Measurements from ENCODE around the gene SERPINE3.

SERPINE3 gene

DNA sequence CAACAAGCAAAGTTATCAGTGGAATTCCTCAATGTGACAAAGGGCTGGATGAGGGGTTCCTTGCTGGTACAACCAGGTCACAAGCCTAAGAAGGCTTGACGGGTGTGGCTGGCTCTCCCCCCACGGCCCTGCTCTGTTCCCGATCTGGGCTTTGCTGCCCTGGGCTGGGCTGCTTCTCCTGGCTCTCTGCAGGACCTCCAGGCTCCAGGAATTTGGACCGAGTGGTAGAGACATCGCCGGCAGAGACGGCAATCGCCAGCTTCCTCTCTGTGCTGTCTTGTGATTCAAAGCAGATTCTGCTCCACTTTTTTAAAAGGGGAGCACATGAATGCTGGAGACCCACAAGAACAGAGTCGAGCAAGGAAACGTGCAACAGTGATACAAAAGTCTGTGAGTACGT, at the start of gene SERPINE3:
Gene SERPINE3, plus strand, starts transcription at position 338 of the 400 bp plus-strand sequence. CDS start 1,401 bp downstream, outside the sequence.
- no peak for DNase-seq (ENCODE audit: low spot score)

DNA sequence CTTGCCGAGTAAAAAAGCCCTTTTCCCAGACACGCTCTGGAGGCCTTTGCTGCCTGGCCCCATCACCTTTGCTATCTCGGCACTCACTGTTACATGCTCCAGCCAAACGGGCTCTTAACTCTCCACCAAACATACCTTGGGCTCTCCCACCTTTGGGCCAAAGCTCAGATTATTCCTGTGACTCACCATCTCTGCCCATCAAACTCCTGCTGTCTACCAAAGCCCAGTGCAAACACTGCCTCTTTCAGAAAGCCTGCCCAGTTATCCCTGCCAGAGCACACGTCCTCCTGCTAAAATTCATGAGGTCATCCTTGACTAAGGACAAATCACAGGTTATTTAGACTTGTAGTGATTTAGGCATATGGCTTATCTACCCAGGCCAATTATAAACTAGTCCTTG, 48.1 kb upstream of the SERPINE3 start:
- DNase-seq (ENCODE audit: low spot score), result no peak

DNA sequence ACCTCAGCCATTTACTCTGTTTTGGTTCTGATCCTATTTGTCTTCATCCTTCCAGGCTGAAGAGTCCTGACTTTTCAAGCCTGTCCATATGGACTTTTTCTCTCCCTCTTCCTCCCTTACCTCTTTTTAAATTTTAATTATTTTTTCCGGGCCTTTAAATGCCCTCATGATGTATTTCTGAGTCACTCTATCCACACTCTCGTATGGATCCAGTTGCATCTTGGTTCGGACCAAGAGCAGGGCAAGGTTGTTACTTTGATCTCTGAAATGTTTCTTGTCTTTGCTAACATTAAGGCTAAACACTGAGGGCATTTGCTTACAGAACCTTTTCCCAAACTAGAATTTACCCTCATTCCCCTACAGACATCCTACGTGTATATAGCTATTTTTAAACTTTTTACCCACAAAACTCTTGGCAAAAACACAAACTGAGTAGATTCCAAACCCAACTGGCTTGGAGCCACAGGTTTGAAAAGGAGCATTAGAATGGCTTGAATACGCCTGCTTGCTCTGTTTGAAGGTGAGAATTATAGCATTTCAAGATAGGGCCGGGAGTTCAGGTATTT, 47.4 kb upstream of the SERPINE3 start:
- DNase-seq (ENCODE audit: low spot score), result no peak

DNA sequence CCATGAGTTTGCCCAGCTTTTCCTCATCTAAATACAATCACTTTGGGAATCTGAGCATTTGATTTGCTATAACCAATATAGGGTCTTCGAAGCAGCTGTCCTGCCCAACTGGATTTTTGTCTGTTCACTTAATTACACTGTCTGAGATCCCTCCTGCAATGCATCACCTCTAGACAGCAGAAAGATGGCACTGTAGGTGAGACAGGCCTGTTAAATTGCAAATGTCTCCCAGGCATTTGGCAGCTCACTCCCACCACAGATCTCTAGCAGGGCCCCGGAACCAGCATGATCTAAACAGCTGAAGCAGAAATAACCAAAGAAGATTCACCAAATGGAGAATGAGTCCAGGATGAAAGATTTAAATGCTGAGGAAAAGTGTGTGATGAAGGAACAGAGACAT, 41.9 kb upstream of the SERPINE3 start:
- DNase-seq (ENCODE audit: low spot score), result no peak

DNA sequence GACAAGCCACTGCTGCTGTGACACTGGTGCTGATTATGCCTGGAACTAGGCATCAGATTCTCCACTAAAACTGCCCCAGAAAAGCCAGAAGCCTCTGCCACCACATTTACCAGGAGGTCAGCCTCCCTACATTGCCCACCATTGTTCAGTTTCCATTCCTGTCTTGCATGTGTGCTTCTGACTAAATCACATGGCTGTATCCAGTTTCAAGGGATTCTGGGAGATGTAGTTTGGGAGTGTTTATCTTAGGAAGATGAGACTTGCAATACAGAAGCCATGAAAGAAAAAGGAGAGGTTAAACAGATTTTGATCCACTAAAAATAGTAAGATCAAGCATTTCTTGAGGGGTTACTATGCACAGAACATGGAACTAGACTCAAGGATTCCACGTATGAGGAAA, 40.7 kb upstream of the SERPINE3 start:
- DNase-seq (ENCODE audit: low spot score), result no peak

DNA sequence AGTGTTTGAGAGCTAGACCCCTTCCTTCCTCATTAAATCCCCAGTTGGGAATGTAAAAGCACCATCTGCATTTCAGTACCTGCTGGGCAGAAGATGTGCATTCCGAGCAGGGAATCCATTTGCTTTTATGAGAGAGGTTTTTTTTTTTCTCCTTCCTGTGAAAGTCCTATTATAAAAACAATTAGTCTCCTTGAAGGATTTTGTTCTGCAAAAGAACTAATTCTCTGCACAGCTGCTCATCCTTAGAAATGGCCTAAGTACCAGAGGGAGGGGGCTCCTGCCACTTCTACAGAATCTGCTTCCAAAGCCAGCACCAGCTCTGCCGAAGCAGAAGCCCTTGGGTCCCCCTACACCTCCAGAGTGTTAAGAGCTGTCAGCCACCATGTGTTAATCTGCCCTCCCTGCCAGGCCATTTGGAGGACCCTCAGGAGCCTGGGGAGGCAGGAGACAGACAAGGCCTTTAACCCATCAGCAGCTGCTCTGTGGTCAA, 36.4 kb upstream of the SERPINE3 start:
- no peak for DNase-seq (ENCODE audit: low spot score)

DNA sequence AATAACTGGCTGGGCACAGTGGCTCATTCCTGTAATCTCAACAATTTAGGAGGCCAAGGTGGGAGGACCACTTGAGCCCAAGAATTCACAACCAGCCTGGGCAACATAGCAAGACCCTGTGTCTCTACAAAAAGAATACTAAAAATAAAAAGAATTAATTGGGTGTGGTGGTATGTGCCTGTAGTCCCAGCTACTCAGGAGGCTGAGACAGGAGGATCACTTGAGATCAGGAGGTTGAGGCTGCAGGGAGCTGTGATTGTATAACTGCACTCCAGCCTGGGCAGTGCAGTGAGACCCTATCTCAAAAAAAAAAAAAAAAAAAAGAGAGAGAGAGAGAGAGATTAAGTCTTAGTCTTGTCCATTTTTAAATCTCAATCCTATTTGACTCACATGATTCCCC, 35.6 kb upstream of the SERPINE3 start:
- no peak for DNase-seq (ENCODE audit: low spot score)

- no peak for DNase-seq (ENCODE audit: low spot score)
These were observed 34.1 kb upstream of the SERPINE3 start for GRCh38 chr13:51305271-51305967.

- no peak for DNase-seq (ENCODE audit: low spot score)
These were observed 30.7 kb upstream of the SERPINE3 start for GRCh38 chr13:51308781-51309180.

DNA sequence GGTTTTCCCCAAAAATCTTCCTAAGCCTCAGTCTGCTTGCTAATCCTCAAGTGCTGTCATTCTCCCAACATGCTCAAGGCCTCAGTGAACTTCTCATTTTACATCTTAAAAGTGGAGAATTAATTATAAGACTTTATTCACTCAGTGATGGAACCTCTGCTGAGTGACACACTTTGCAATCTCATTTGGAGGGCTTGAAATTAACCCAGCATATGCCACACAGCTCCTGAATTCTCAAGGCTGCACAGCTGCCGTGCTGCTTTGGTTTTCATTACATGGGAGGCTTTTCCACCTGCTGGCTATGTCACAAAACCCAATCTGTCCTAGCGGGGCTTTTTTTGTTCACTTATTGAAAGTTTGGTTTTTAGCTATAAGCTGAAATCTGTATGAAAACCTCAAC, 28.3 kb upstream of the SERPINE3 start:
- no peak for DNase-seq (ENCODE audit: low spot score)

GRCh38 chr13:51311957-51312520, 27.5 kb upstream of the SERPINE3 start:
- DNase-seq (ENCODE audit: low spot score), result no peak

GRCh38 chr13:51313619-51314018, 25.9 kb upstream of the SERPINE3 start:
- DNase-seq (ENCODE audit: low spot score), result no peak

DNA sequence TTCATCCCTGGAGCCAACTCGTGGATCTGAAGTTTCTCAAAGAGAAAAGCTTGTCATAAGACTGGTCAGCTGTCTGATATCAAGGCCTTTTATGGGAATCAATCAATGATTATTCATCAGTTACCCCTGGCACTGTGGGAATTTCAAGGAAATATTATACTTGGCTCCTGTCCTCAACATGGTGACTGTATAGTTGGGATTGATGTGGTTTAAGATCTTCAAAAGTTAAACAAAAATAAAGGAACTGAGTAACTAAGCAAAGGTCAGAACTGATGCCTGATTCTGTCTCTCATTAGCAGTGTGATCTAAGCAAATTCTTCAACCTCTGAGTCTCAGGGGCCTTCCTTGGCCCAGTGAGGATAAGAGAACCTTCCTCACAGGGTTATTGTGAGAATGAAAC, 22.2 kb upstream of the SERPINE3 start:
- DNase-seq (ENCODE audit: low spot score), result no peak

- no peak for DNase-seq (ENCODE audit: low spot score)
These were observed 21.5 kb upstream of the SERPINE3 start for GRCh38 chr13:51318015-51318414.

DNA sequence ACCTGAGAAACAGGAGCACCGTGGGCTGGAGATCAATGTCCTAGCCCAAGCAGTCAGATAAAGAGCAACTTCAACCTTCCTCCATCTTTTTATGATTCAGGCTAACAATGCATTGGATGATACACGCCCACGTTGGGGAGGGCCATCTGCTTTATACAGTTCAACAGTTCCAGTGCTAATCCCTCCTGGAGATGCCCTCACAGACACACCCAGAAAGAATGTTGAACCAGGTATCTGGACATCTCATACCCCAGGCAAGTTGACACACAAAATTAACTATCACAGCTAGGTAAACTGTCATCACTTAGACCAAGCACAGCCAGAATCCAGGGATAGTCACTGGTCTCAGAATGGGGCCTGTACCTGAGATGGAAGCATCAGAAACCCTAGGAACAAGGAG, 20.6 kb upstream of the SERPINE3 start:
- no peak for DNase-seq (ENCODE audit: low spot score)

DNA sequence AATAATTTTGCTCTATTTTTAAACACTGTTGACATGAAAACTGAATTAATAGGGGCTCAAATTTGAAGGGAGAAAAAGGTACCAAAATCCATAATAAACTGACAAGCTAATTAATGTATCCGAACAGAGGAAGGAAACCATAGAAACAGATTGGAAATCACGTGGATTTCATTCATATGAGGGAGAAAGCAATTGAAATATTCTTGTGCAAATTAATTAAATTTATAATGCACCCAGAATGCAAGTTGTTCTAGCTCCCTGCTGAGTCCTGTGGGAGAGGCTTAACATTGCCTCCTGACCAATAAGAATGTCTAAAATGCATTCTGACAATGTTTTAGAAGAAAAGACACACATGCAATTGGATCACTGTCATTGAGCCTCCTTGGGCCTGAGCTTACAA, 17.7 kb upstream of the SERPINE3 start:
- no peak for DNase-seq (ENCODE audit: low spot score)

GRCh38 chr13:51322826-51323225, 16.7 kb upstream of the SERPINE3 start:
- DNase-seq (ENCODE audit: low spot score), result no peak

DNA sequence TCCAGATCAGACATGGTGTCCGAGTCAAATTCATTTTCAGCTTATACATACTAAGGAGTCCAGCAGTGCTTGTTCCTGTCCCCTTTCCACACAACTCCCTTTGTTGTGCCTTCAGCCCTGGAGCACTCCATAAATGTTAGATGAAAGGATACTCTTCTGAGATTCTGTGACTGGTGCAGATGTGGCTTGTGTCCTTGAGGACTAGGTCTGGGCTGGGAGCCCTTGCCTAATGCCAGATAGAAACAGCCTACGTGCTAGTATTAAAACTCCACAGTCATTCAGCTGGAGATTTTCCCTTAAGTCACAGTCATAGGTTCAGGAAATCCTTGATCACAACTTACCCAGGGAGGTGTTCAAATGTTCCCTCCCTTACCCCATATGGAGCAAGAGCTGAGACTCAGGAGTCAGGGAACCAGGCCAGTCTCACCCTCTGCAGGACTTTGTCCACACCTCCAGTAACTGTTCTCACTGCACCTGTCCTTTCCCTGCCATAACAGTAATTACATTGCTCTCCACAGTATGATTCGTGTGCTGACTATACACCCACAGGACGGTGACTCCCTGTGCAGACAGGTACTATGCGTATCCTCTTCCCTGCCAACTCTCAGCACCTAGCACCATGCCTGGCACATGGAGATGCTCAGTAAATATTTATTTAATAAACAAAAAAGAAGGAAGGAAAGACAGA, 15.5 kb upstream of the SERPINE3 start:
- no peak for DNase-seq (ENCODE audit: low spot score)

DNA sequence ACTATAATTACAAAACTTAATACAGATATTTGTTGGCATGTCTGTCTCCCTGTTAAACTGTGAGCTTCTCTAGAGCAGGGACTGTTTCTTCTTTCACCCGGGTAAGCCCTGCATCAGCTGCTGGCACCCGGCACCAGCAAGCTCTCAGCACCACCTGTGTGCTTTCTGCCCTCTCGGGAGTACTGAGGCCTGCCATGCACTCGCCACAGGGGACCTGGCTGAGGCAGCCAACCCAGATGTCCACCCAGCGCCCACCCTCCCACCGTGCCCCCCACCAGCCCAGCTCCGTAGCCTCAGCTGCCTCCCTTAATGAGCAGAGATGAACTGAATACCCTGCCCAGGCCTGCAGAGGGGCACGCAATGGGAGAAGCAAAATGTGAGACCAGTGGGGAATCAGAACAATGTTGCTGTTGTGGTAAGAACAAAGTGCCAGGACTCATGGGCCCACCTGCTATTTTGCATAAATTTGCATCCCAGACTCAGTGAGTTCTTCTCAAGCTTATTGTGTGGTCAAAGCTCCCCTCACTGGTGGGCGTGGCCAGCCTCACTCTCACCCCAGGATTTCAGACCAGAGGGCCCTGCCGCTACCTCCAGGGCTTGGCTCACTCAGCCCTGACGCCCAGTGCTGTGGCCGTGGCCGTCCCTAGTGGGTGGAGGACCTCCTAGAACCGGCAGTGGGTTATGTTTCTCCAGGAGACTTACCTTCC, 14.6 kb upstream of the SERPINE3 start:
- DNase-seq (ENCODE audit: low spot score), result no peak

DNA sequence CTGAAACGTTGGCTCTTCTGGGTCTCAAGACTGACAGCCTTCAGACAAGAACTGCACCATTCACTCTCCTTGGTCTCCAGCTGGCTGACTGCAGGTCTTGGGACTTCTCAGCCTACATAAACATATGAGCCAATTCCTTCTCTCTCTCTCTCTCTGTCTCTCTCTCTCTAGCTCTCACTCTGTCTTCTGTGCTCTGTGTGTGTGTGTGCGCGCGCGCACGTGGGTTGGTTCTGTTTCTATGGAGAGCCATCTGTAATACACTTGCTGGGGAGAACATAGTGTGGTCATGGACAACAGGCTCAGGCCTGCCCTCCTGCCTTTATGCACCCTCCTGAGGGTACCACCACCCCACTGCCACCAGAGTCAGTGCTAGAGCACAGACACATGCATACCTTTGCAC, 13.7 kb upstream of the SERPINE3 start:
- no peak for DNase-seq (ENCODE audit: low spot score)

GRCh38 chr13:51326777-51327176, 12.7 kb upstream of the SERPINE3 start:
- DNase-seq (ENCODE audit: low spot score), result no peak

GRCh38 chr13:51327961-51328360, 11.5 kb upstream of the SERPINE3 start:
- DNase-seq (ENCODE audit: low spot score), result no peak

Data from CD4-positive, alpha-beta T cell treated with Interleukin-2 at 100 ng/mL for 4 hours (primary cell).